Measurements from ENCODE around the gene NSRP1. TPM values are rescaled to one million over a fixed set of nuclear protein-coding genes. Genes with fewer than 3 reads are reported as not detected.

Gene NSRP1
- total and polyA plus RNA-seq, 2 of the 8 experiments (the other 6 are each of a cell fraction or from before 2014, with no cell fraction given), result 6.1 to 22.4 TPM

- CTCF ChIA-PET (ENCODE audit: partially characterized antibody), result interaction anchor here (1.2 kb wide), 1 partner anchor 9 kb away, joined by 3 read pairs; no protein-coding TSS in a partner anchor
- no peak for FAIRE-seq
- Histone ChIP-seq H3K56ac (replicated peaks; ENCODE audit: insufficient read length, low read depth, low read length) (no peak overlapping the region), H3K4me3 (ENCODE audit: extremely low read depth in 1 of 4, insufficient read depth in 2 of 4, low read depth in 3 of 4, low read length in 4 of 4) (no peak overlapping the region), H3K79me1 (ENCODE audit: low read depth, low read length) (no peaks in the 10 kb centered on the region), H3K9ac (replicated peaks in 1 of 4; ENCODE audit: extremely low read depth in 1 of 4, low read depth in 3 of 4, low read length in 3 of 4) (no peak overlapping the region), H4K5ac (ENCODE audit: insufficient read length, low read depth, low read length) (no peak overlapping the region), H4K91ac (replicated peaks; ENCODE audit: insufficient read length, low read length) (no peak overlapping the region), H2AK5ac (ENCODE audit: low read depth, low read length) (no peak overlapping the region), H4K8ac (ENCODE audit: extremely low read depth, insufficient read depth, low read length) (no peak overlapping the region), H3K27ac (ENCODE audit: low read depth, low read length) (no peak overlapping the region), H3K9me3 (ENCODE audit: insufficient read depth in 2 of 2, low read depth in 1 of 2, low read length in 1 of 2) (peaks cover 0 to 4% of the 10 kb centered on the region in 2 experiments; a peak in 1 of 4 replicates), H3K23ac (ENCODE audit: insufficient read length) (no peak overlapping the region), H3K4ac (replicated peaks; ENCODE audit: insufficient read length, low read depth, low read length) (no peak overlapping the region), H3K4me1 (replicated peaks in 1 of 4; ENCODE audit: control insufficient read depth in 3 of 4, insufficient read depth in 4 of 4, low read length in 3 of 4) (peaks cover 0 to 3% (median 0%) of the 10 kb centered on the region in 4 experiments; a peak in 2 of 7 replicates), H3K14ac (ENCODE audit: insufficient read length) (no peak overlapping the region), H2BK20ac (ENCODE audit: low read length) (no peak overlapping the region), H3K79me2 (ENCODE audit: control insufficient read depth in 1 of 2, insufficient read depth in 2 of 2, low read length in 2 of 2) (no peaks in the 10 kb centered on the region), H3K36me3 (ENCODE audit: control insufficient read depth in 2 of 4, insufficient read depth in 4 of 4, low read length in 3 of 4) (peaks cover 0 to 5% (median 0%) of the 10 kb centered on the region in 4 experiments; a peak in 1 of 8 replicates), H2BK5ac (ENCODE audit: low read depth, low read length) (no peak overlapping the region), H3K27me3 (replicated peaks in 1 of 4; ENCODE audit: control insufficient read depth in 3 of 4, extremely low read depth in 1 of 4, insufficient read depth in 3 of 4, low read length in 3 of 4) (peaks cover 15 to 33% (median 25%) of the 10 kb centered on the region in 4 experiments), H3K18ac (ENCODE audit: extremely low read depth, low read length) (no peak overlapping the region), H2BK15ac (ENCODE audit: low read length) (no peak overlapping the region), H2AFZ (ENCODE audit: low read length) (no peak overlapping the region), H2BK120ac (replicated peaks; ENCODE audit: low read depth, low read length) (no peak overlapping the region), H3K23me2 (ENCODE audit: low read depth, low read length) (peaks cover 4% of the 10 kb centered on the region; the same call in 1 of the 2 replicates), H4K20me1 (replicated peaks in 1 of 2; ENCODE audit: control insufficient read depth in 1 of 2, insufficient read depth in 2 of 2, low read length in 2 of 2) (no peaks in the 10 kb centered on the region), H2BK12ac (ENCODE audit: low read depth, low read length) (no peak overlapping the region), H3K4me2 (ENCODE audit: insufficient read depth in 1 of 2, low read depth in 2 of 2, low read length in 2 of 2) (no peak overlapping the region)
- DNase-seq (ENCODE audit: low read depth in 1 of 2, low spot score in 2 of 2), result no peak
- 82% methylated on average over 7 of the region's 7 CpGs; no CpG with 5 or more reads in 1 of the 2 experiments for WGBS, 2 experiments (ENCODE audit: extremely low coverage in 1 of 2, insufficient coverage in 1 of 2, insufficient read length in 1 of 2, insufficient replicate concordance in 2 of 2, low coverage in 1 of 2, low lambda C conversion rate in 2 of 2, missing lambda C conversion rate in 1 of 2)
- TF ChIP-seq NRF1 (IDR thresholded peaks at IDR 0.05; ENCODE audit: low read depth, low read length) (no peak), CTCF (IDR thresholded peaks at IDR 0.05; ENCODE audit: control extremely low read depth in 1 of 3, insufficient read depth in 1 of 3, low read depth in 1 of 3, low read length in 3 of 3) (peak in 2 of 3 experiments; percentile 5 to 8; a peak in 2 of 4 replicates), MAX (IDR thresholded peaks at IDR 0.05) (peak; percentile 38; the same call in 1 of the 2 replicates)
- POLR2A ChIA-PET (ENCODE audit: partially characterized antibody), result interaction anchor here (1.6 to 1.8 kb wide), 2 partner anchors 14 to 61 kb away, joined by 3 to 4 read pairs; partner anchors contain the start of gene BLMH
These were observed 114.0 kb downstream of the NSRP1 start for GRCh38 chr17:30230596-30231125.
